SIG-M5 treated with dmso at 0.1 percent for 504 hours (cell line): ENCODE measurements around the gene EMD.

Source experiments
- DNase-seq: peaks from one replicate; lab custom pipeline; 2025; ENCODE audit not compliant: unreplicated experiment; lab: John Stamatoyannopoulos, UW

EMD gene

GRCh38 chrX:154412468-154412867, 33.4 kb downstream of the EMD start:
- peak; percentile 58 for DNase-seq

- DNase-seq, result no peak
These were observed 34.0 kb downstream of the EMD start for GRCh38 chrX:154413142-154413541.

GRCh38 chrX:154417157-154417556, 38.1 kb downstream of the EMD start:
- no peak for DNase-seq

GRCh38 chrX:154419189-154419588, 40.1 kb downstream of the EMD start:
- no peak for DNase-seq

GRCh38 chrX:154419688-154420401, 40.8 kb downstream of the EMD start:
- DNase-seq, result no peak

GRCh38 chrX:154420402-154420756, 41.3 kb downstream of the EMD start:
- DNase-seq, result no peak

GRCh38 chrX:154426916-154427770, 48.0 kb downstream of the EMD start:
- DNase-seq, result peak; percentile 39

GRCh38 chrX:154428176-154429171, 49.4 kb downstream of the EMD start, which contains the start of gene ATP6AP1:
ATP6AP1 (plus strand) TSS chrX:154428677; CDS start chrX:154428693, 16 bp downstream.
- DNase-seq, result peak; percentile 90

- DNase-seq, result no peak
These were observed 50.6 kb downstream of the EMD start for GRCh38 chrX:154429711-154430110.

- DNase-seq, result peak; percentile 3
These were observed 51.4 kb downstream of the EMD start for GRCh38 chrX:154430479-154430878.

- peak; percentile 66 for DNase-seq
These were observed 51.8 kb downstream of the EMD start for GRCh38 chrX:154430916-154431315.
